MCF 10A (cell line): Measurements from ENCODE around the gene CRELD2. TPM values are rescaled to one million over a fixed set of nuclear protein-coding genes. Genes with fewer than 3 reads are reported as not detected.

ENCODE experiments used
- BruUV-seq: library from RNA; stranded (reverse); fragments of 400-500 nt; replicated peaks from 2 replicates; lab custom pipeline; 2021; lab: Mats Ljungman, UMichigan
- CTCF ChIA-PET: fragments of 300-600 bp; sonication (Branson Sonifier 250); formaldehyde crosslinking; extraction: SDS; loops from one replicate; lab custom pipeline; 2021; ENCODE audit warnings: antibody characterized with exemption, inconsistent platforms; lab: Yijun Ruan, JAX
- POLR2A ChIA-PET: fragments of 300-600, 350-650 bp; sonication (Branson Sonifier 250); formaldehyde crosslinking; extraction: SDS; loops from one replicate; lab custom pipeline; 2020; ENCODE audit warnings: antibody characterized with exemption, inconsistent platforms; lab: Yijun Ruan, JAX
- DNase-seq: peaks from one replicate; pipeline ENCODE4 v3.0.0-alpha.2; 2018; ENCODE audit not compliant: unreplicated experiment
- H3K27ac Mint-ChIP-seq: one replicate; pipeline ENCODE4 v1.8.0; 2022; ENCODE audit warnings: mild to moderate bottlenecking, low read depth, mixed read lengths; ENCODE audit not compliant: unreplicated experiment
- H3K27me3 Mint-ChIP-seq: one replicate; pipeline ENCODE4 v1.8.0; 2022; ENCODE audit warnings: mixed read lengths; ENCODE audit not compliant: insufficient read depth, unreplicated experiment
- H3K36me3 Mint-ChIP-seq: one replicate; pipeline ENCODE4 v1.8.0; 2022; ENCODE audit warnings: mild to moderate bottlenecking, moderate library complexity, mixed read lengths; ENCODE audit not compliant: insufficient read depth, unreplicated experiment
- H3K4me1 Mint-ChIP-seq: one replicate; pipeline ENCODE4 v1.8.0; 2022; ENCODE audit warnings: mixed read lengths; ENCODE audit not compliant: insufficient read depth, unreplicated experiment
- H3K4me3 Mint-ChIP-seq: one replicate; pipeline ENCODE4 v1.8.0; 2022; ENCODE audit warnings: mild to moderate bottlenecking, moderate library complexity, mixed read lengths; ENCODE audit not compliant: unreplicated experiment
- H3K9me3 Mint-ChIP-seq: one replicate; pipeline ENCODE4 v1.8.0; 2022; ENCODE audit warnings: mixed read lengths; ENCODE audit not compliant: unreplicated experiment
- CTCF ChIP-seq: fragments of 200-600 bp; IDR thresholded peaks from one replicate; pipeline ENCODE4 v1.8.0; 2022; ENCODE audit warnings: antibody characterized with exemption, mild to moderate bottlenecking; ENCODE audit not compliant: unreplicated experiment
- intact Hi-C: fragments of 100-400 bp; cut with micrococcal nuclease; formaldehyde crosslinking; loops from 2 replicates; pipeline ENCODE4 v1.14.1; 2022
- total RNA-seq: library from RNA; stranded (reverse); gene quantifications from 2 replicates; pipeline ENCODE4 v1.2.3, GENCODE V29; 2022

CRELD2 gene
- total RNA-seq, 1 experiment from 2014 or later: 70.7 TPM

GRCh38 chr22:49966774-49967705, 48.6 kb downstream of the CRELD2 start:
- no peak for DNase-seq
- H3K27me3 Mint-ChIP-seq: no peaks in the 10 kb centered on the region
- no peaks in the 10 kb centered on the region for H3K9me3 Mint-ChIP-seq
- no peak for TF ChIP-seq CTCF
- H3K4me1 Mint-ChIP-seq: peaks cover 11% of the 10 kb centered on the region
- ChIA-PET POLR2A (interaction anchor here (0.6 to 6.8 kb wide), 8 partner anchors 11 to 137 kb away, joined by 3 to 46 read pairs (median 4); no protein-coding TSS in a partner anchor), CTCF (interaction anchor here (1.1 to 1.5 kb wide), 2 partner anchors 37 to 64 kb away, joined by 6 to 12 read pairs; no protein-coding TSS in a partner anchor)
- no peak overlapping the region for H3K27ac Mint-ChIP-seq
- peaks cover 43% of the 10 kb centered on the region for H3K36me3 Mint-ChIP-seq
- BruUV-seq: no TSS peak
- no peak overlapping the region for H3K4me3 Mint-ChIP-seq
- intact Hi-C loops: no loop called here

GRCh38 chr22:49967706-49968208, 49.3 kb downstream of the CRELD2 start:
- no peaks in the 10 kb centered on the region for H3K9me3 Mint-ChIP-seq
- no peak overlapping the region for H3K4me3 Mint-ChIP-seq
- H3K4me1 Mint-ChIP-seq: peaks cover 11% of the 10 kb centered on the region
- H3K27me3 Mint-ChIP-seq: no peaks in the 10 kb centered on the region
- no TSS peak for BruUV-seq
- ChIA-PET CTCF (interaction anchor here (1.5 kb wide), 1 partner anchor 38 kb away, joined by 12 read pairs; no protein-coding TSS in a partner anchor), POLR2A (interaction anchor here (0.9 to 6.8 kb wide), 4 partner anchors 12 to 60 kb away, joined by 4 to 46 read pairs (median 4); no protein-coding TSS in a partner anchor)
- TF ChIP-seq CTCF: no peak
- no peak for DNase-seq
- H3K36me3 Mint-ChIP-seq: peaks cover 36% of the 10 kb centered on the region
- intact Hi-C loops: no loop called here
- no peak overlapping the region for H3K27ac Mint-ChIP-seq

GRCh38 chr22:49968313-49968830, 49.9 kb downstream of the CRELD2 start:
- intact Hi-C loops: no loop called here
- H3K4me1 Mint-ChIP-seq: peaks cover 11% of the 10 kb centered on the region
- TF ChIP-seq CTCF: no peak
- no peak overlapping the region for H3K4me3 Mint-ChIP-seq
- no peaks in the 10 kb centered on the region for H3K9me3 Mint-ChIP-seq
- peaks cover 30% of the 10 kb centered on the region for H3K36me3 Mint-ChIP-seq
- no peaks in the 10 kb centered on the region for H3K27me3 Mint-ChIP-seq
- POLR2A ChIA-PET: interaction anchor here (0.5 to 6.8 kb wide), 6 partner anchors 8 to 374 kb away, joined by 3 to 46 read pairs (median 4); partner anchors contain the start of gene PIM3
- CTCF ChIA-PET: interaction anchor here (1.1 kb wide), 1 partner anchor 38 kb away, joined by 4 read pairs; no protein-coding TSS in a partner anchor
- no TSS peak for BruUV-seq
- no peak for DNase-seq
- H3K27ac Mint-ChIP-seq: no peak overlapping the region
